K562 (cell line): ENCODE results near the gene ACRBP. TPM values are rescaled to one million over a fixed set of nuclear protein-coding genes. Genes with fewer than 3 reads are reported as not detected.
A peak's percentile ranks its signal among the peaks of the same experiment; 100 is the strongest.

Experiments
- ATAC-seq: fragments of 200-7000 bp; cut with Tn5 transposase; 3 replicates; pipeline ENCODE4 v1.9.1; 2020; ENCODE audit warnings: moderate library complexity
- BruUV-seq: library from RNA; stranded (reverse); fragments of 400-500 nt; replicated peaks from 2 replicates; lab custom pipeline; 2021; lab: Mats Ljungman, UMichigan
- CTCF ChIA-PET: fragments of 300-600 bp; formaldehyde crosslinking; extraction: SDS; loops from one replicate; lab custom pipeline; 2021; ENCODE audit warnings: low intra/inter-chr PET ratio; lab: Yijun Ruan, JAX
- POLR2A ChIA-PET: fragments of 300-600, 350-650 bp; sonication (Branson Sonifier 250); formaldehyde crosslinking; extraction: SDS; loops from one replicate; lab custom pipeline; 2021; ENCODE audit warnings: antibody characterized with exemption, inconsistent platforms; lab: Yijun Ruan, JAX
- DNase-seq, 4 experiments: peaks; one replicate each; pipeline versions ENCODE4 v3.0.0 to v3.0.0-alpha.2; 2011 to 2018; ENCODE audit warnings: low spot score in 3 of 4, mixed read lengths in 3 of 4; ENCODE audit errors: extremely low read depth in 1 of 4
- FAIRE-seq: peaks from 2 replicates; lab custom pipeline; 2011; peaks lifted over from hg19 to GRCh38; lab: Jason Lieb, UNC
- H2AFZ ChIP-seq: 2 replicates; pipeline ENCODE4 v1.6.0; 2011; ENCODE audit warnings: low read depth, low read length, control low read depth, inconsistent platforms
- H3K27ac ChIP-seq: fragments of 200-600 bp; 3 replicates; pipeline ENCODE4 v1.8.0; 2011; ENCODE audit warnings: low read depth, mild to moderate bottlenecking, control low read depth, inconsistent platforms, low read length, moderate library complexity, mixed read lengths; ENCODE audit errors: extremely low read depth
- H3K27me3 ChIP-seq, 2 experiments: fragments of 300-600 bp in 1 of 2; 2 replicates in 1 of 2; 3 replicates in 1 of 2; pipeline versions ENCODE4 v1.6.0 to v1.8.0; 2011; ENCODE audit warnings: inconsistent platforms in 2 of 2, low read length in 2 of 2, mild to moderate bottlenecking in 1 of 2, mixed read lengths in 1 of 2, moderate library complexity in 1 of 2; ENCODE audit not compliant: control insufficient read depth in 2 of 2, insufficient read depth in 2 of 2
- H3K36me3 ChIP-seq: fragments of 300-600 bp; 3 replicates; pipeline ENCODE4 v1.8.0; 2011; ENCODE audit warnings: mild to moderate bottlenecking, low read length, inconsistent platforms; ENCODE audit not compliant: control insufficient read depth, insufficient read depth
- H3K4me1 ChIP-seq, 2 experiments: fragments of 200-600 bp in 1 of 2; replicated peaks in 1 of 2; 2 replicates in 1 of 2; 3 replicates in 1 of 2; pipeline versions ENCODE4 v1.5.1 to v1.8.0; 2011; ENCODE audit warnings: inconsistent platforms in 2 of 2, low read length in 2 of 2, mild to moderate bottlenecking in 1 of 2, mixed read lengths in 1 of 2, moderate library complexity in 1 of 2; ENCODE audit not compliant: control insufficient read depth in 2 of 2, insufficient read depth in 2 of 2
- H3K4me2 ChIP-seq: 2 replicates; pipeline ENCODE4 v1.6.1; 2011; ENCODE audit warnings: low read length, control low read depth, inconsistent platforms, mixed read lengths; ENCODE audit not compliant: insufficient read depth
- H3K4me3 ChIP-seq: fragments of 200-600 bp; sonication (generic), shearing (Covaris generic); 2 replicates; pipeline ENCODE4 v1.5.1; 2016; ENCODE audit warnings: control low read depth, inconsistent platforms
- H3K79me2 ChIP-seq: fragments of 200-600 bp; 3 replicates; pipeline ENCODE4 v1.8.0; 2011; ENCODE audit warnings: low read length, inconsistent platforms; ENCODE audit not compliant: control insufficient read depth, insufficient read depth
- H3K9ac ChIP-seq, 2 experiments: 2 replicates each; pipeline versions ENCODE4 v1.6.0 to v1.6.1; 2011; ENCODE audit warnings: low read depth in 2 of 2, low read length in 2 of 2, control low read depth in 1 of 2, inconsistent platforms in 1 of 2, mild to moderate bottlenecking in 1 of 2, mixed read lengths in 1 of 2; ENCODE audit not compliant: insufficient read depth in 1 of 2
- H3K9me1 ChIP-seq: one replicate; pipeline ENCODE4 v1.6.0; 2011; ENCODE audit warnings: inconsistent platforms, mild to moderate bottlenecking, low read length, moderate library complexity; ENCODE audit not compliant: control insufficient read depth, insufficient read depth
- H3K9me3 ChIP-seq: replicated peaks from 2 replicates; pipeline ENCODE4 v1.5.1; 2011; ENCODE audit warnings: low read depth, low read length, inconsistent platforms; ENCODE audit not compliant: control insufficient read depth, insufficient read depth
- H4K20me1 ChIP-seq: replicated peaks from 2 replicates; pipeline ENCODE4 v1.6.1; 2011; ENCODE audit warnings: low read length, inconsistent platforms, mixed read lengths; ENCODE audit not compliant: control insufficient read depth, insufficient read depth
- C11orf30 ChIP-seq: fragments of 450-650 bp; IDR thresholded peaks from 2 replicates; pipeline ENCODE4 v1.6.1; 2016; ENCODE audit warnings: low read depth, mild to moderate bottlenecking
- CEBPB ChIP-seq: fragments of 450-650 bp; IDR thresholded peaks from 2 replicates; pipeline ENCODE4 v1.6.1; 2016; ENCODE audit warnings: missing genetic modification characterization, missing compliant biosample characterization
- DMBX1 ChIP-seq: fragments of 250-450 bp; sonication (Bioruptor Pico); IDR thresholded peaks from 2 replicates; pipeline ENCODE4 v1.8.0; 2022; ENCODE audit warnings: inconsistent platforms, mild to moderate bottlenecking, moderate library complexity, borderline replicate concordance
- FOXK2 ChIP-seq, 2 experiments: fragments of 450-650 bp; IDR thresholded peaks in 1 of 2; conservative IDR thresholded peaks in 1 of 2; 2 replicates each; pipeline ENCODE4 v1.6.1; 2016; ENCODE audit warnings: low read depth in 2 of 2, mild to moderate bottlenecking in 1 of 2
- FUS ChIP-seq: fragments of 200-400 bp; formaldehyde crosslinking; optimal IDR thresholded peaks from 2 replicates; pipeline ENCODE3; 2017; ENCODE audit warnings: low read depth, low read length
- ILK ChIP-seq: fragments of 450-650 bp; IDR thresholded peaks from 2 replicates; pipeline ENCODE4 v1.6.1; 2016; ENCODE audit warnings: missing genetic modification characterization, low read depth, mild to moderate bottlenecking, missing compliant biosample characterization, moderate library complexity, borderline replicate concordance
- NRF1 ChIP-seq, 2 experiments: fragments of 450-650 bp; IDR thresholded peaks in 1 of 2; conservative IDR thresholded peaks in 1 of 2; 2 replicates each; pipeline ENCODE4 v1.6.1; 2014; ENCODE audit warnings: mild to moderate bottlenecking in 2 of 2
- PHF8 ChIP-seq: fragments of 200-600 bp; sonication (generic); IDR thresholded peaks from 2 replicates; pipeline ENCODE4 v1.6.1; 2012; ENCODE audit warnings: mixed run types, mild to moderate bottlenecking, inconsistent platforms, low read length, moderate library complexity, borderline replicate concordance
- RBFOX2 ChIP-seq: fragments of 200-400 bp; formaldehyde crosslinking; IDR thresholded peaks from 2 replicates; pipeline ENCODE4 v1.6.1; 2017; ENCODE audit warnings: low read depth, mild to moderate bottlenecking, low read length, moderate library complexity
- SREBF2 ChIP-seq: sonication (generic); formaldehyde crosslinking; IDR thresholded peaks from 2 replicates; pipeline ENCODE4 v1.4.0; 2020; ENCODE audit warnings: mild to moderate bottlenecking, missing genetic modification reagents
- XRCC4 ChIP-seq: IDR thresholded peaks from one replicate; pipeline ENCODE4 v1.6.1; 2011; ENCODE audit not compliant: insufficient read depth, insufficient read length; ENCODE audit errors: extremely low read depth
- ZEB2 ChIP-seq: fragments of 450-650 bp; IDR thresholded peaks from 2 replicates; pipeline ENCODE4 v1.6.1; 2016
- ZNF212 ChIP-seq: fragments of 450-650 bp; formaldehyde crosslinking; IDR thresholded peaks from 2 replicates; pipeline ENCODE4 v1.4.0; 2020; ENCODE audit warnings: mild to moderate bottlenecking
- ZNF316 ChIP-seq: fragments of 450-650 bp; IDR thresholded peaks from 2 replicates; pipeline ENCODE4 v1.6.1; 2016
- WGBS: fragments of 100-300 bp; shearing (Covaris generic); methylation state at CpG from one replicate; pipeline ENCODE4 v1.1.6; 2016; ENCODE audit warnings: low coverage, mixed read lengths; ENCODE audit not compliant: insufficient coverage; ENCODE audit errors: missing lambda C conversion rate; 5-methylcytosine and 5-hydroxymethylcytosine counted together
- in situ Hi-C: fragments of 300-500 bp; cut with MboI; formaldehyde crosslinking; loops from 4 replicates; pipeline ENCODE4 v1.15.0; 2018; ENCODE audit warnings: inconsistent platforms, mixed read lengths
- intact Hi-C: fragments of 100-400 bp; cut with micrococcal nuclease; formaldehyde crosslinking; loops from 2 replicates; pipeline ENCODE4 v1.14.2; 2022
- polyA plus RNA-seq, 8 experiments: library from polyadenylated mRNA; depleted of rRNA in 4 of 8; stranded (reverse) in 5 of 8; unstranded in 3 of 8; fragments of >200 nt; fragmentation: Nextera tagmentation in 2 of 8; fragmentation: Illumina TruSeq in 1 of 8; extraction: Ambion mirVana in 2 of 8; extraction: Trizol in 1 of 8; gene quantifications; 2 replicates each; pipeline versions ENCODE4 v1.2.1 to v1.2.3, GENCODE V29; 2011 to 2014; ENCODE audit warnings: inconsistent platforms in 1 of 8, missing spikeins in 1 of 8
- total RNA-seq, 7 experiments: library from RNA; depleted of rRNA in 6 of 7; stranded (reverse); fragments of >200 nt in 6 of 7; fragmentation: Illumina TruSeq in 2 of 7; extraction: Trizol in 2 of 7; gene quantifications; 2 replicates each; pipeline versions ENCODE4 v1.2.1 to v1.2.3, GENCODE V29; 2011 to 2021; ENCODE audit warnings: low replicate concordance in 1 of 7
- TF ChIP-seq, protein P1 (sequence below): fragments of 250-450 bp; sonication (Bioruptor Pico); IDR thresholded peaks from 2 replicates; pipeline ENCODE4 v1.8.0; 2021; ENCODE audit warnings: mild to moderate bottlenecking, moderate library complexity
- TF ChIP-seq, protein P2 (sequence below), 2 experiments: fragments of 250-450 bp in 1 of 2; fragments of 450-650 bp in 1 of 2; sonication (Bioruptor Pico) in 1 of 2; IDR thresholded peaks; 2 replicates each; pipeline versions ENCODE4 v1.6.1 to v1.8.0; 2016 to 2021; ENCODE audit warnings: mild to moderate bottlenecking in 2 of 2, moderate library complexity in 2 of 2, missing compliant biosample characterization in 1 of 2, missing genetic modification characterization in 1 of 2

The ACRBP gene
- total and polyA plus RNA-seq, 9 of the 15 experiments (the other 6 are each of a cell fraction or from before 2014, with no cell fraction given): 3.1 to 31.8 (median 8.4) TPM

DNA sequence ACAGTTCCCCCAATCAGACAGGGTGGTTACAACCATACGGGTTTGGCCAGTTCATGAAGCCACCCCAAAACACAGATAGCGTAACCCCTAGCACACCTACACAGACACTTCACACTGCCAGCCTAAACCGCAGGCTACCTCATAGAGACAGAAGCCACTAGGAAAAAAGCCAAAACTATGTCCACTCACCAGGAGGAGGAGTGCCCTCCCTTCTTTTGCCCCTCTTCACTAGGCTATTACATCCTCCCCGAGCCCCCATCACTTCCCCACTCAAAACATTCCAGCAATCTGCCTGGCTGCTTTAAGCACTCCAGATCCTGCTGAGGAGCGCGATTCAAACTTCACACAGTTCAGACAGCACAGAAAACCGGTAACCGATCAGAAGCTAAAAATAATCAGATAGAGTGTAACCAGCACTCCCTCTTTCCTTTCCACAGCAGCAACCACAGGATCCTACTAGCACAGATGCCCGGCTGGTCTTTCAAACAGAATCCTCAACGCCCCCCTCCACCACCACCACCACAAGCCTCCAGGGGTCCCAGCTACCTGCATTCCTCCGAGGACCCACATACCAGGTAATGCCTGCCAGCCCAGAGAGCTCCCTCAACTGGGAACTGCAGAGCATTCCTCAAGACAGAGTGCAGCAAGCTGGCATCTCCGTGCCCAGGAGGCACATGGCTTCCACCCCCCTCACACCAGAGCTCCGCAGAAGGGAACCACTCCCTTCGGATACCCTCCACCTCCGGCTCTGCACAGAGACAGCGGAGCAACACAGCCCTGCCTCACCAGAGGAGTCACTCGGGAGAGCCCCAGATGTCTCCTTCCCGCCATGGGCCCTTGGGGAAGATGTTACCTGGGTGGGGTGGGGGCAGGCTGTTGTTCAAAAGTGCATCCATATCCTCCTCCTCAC is 41.6 kb downstream of the ACRBP start (continued):
- TF ChIP-seq ZNF212 (CRISPR knock-in tag): no peak
- TF ChIP-seq, protein P1, sequence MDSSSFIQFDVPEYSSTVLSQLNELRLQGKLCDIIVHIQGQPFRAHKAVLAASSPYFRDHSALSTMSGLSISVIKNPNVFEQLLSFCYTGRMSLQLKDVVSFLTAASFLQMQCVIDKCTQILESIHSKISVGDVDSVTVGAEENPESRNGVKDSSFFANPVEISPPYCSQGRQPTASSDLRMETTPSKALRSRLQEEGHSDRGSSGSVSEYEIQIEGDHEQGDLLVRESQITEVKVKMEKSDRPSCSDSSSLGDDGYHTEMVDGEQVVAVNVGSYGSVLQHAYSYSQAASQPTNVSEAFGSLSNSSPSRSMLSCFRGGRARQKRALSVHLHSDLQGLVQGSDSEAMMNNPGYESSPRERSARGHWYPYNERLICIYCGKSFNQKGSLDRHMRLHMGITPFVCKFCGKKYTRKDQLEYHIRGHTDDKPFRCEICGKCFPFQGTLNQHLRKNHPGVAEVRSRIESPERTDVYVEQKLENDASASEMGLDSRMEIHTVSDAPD (CRISPR knock-in tag): no peak
- TF ChIP-seq CEBPB (tag): no peak

DNA sequence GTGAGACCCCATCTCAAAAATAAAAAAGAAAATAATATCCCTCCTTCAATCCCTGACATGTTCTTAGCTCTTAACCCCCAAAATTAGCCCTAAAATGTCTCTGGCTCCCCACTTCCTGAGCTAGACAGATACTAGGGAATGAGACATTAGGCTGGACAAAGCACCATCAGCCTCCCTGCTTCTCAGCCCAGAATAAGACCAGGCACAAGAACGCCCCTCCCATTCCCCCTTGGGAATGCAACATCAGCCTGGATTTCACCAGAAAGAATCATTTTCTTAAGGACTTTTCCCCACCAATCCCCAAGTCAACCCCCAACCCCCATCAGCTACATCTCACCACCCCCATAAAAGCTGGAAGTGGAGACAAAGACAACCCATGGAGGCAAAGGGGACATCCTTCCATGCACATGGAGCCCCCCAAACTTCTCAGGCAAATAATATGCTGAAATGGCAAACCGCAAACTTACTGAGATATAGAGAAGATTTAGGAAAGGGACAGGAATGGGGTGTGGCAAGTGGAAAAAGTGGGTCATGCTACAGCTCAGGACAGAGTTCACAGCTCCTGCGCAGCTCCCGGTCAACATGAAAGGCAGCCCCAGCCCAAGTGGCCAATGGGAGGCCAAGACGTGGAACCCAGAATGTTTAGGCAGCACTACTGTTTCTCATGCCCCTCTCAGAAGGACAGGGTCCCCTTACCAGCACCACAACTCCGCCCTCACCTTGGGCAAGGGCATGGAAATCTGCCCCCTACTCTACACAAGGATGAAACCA is 42.8 kb downstream of the ACRBP start:
- H3K36me3 ChIP-seq: peaks cover 67% of the 10 kb centered on the region
- FAIRE-seq: no peak
- no peaks in the 10 kb centered on the region for H3K9me1 ChIP-seq
- DNase-seq: peak in 1 of 4 experiments; percentile 14
- peak overlapping the region; percentile 78 for H3K4me2 ChIP-seq
- TF ChIP-seq FUS (no peak), RBFOX2 (no peak), DMBX1 (CRISPR knock-in tag) (no peak), C11orf30 (peak; percentile 17; the same call in 1 of the 2 replicates), ILK (tag) (no peak), ZNF316 (0 out of 2 replicates have a peak, but pooled peaks have one; percentile 21), PHF8 (no peak), ZEB2 (no peak), FOXK2 (conservative IDR thresholded peaks at IDR 0.05 in 1 of 2, IDR thresholded peaks at IDR 0.05 in 1 of 2; ENCODE audit: low read depth in 2 of 2) (0 out of 4 replicates have a peak, but pooled peaks of 1 of the 2 experiments have one; percentile 15), NRF1 (conservative IDR thresholded peaks at IDR 0.05 in 1 of 2, IDR thresholded peaks at IDR 0.05 in 1 of 2) (peak; percentile 67 to 78), SREBF2 (CRISPR knock-in tag) (no peak), XRCC4 (no peak)
- TF ChIP-seq, protein P2, sequence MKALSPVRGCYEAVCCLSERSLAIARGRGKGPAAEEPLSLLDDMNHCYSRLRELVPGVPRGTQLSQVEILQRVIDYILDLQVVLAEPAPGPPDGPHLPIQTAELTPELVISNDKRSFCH (CRISPR knock-in tag; IDR thresholded peaks at IDR 0.05): no peak
- TF ChIP-seq, protein P2 (tag; IDR thresholded peaks at IDR 0.05): no peak
- WGBS: 39% methylated on average over 6 of the region's 6 CpGs
- peak overlapping the region; percentile 87 for H3K4me3 ChIP-seq
- no peak overlapping the region for H2AFZ ChIP-seq
- peak overlapping the region; percentile 57; the same call in 1 of the 3 replicates for H3K27ac ChIP-seq
- ATAC-seq: no peak
- in situ Hi-C loops: no loop called here
- ChIA-PET POLR2A (interaction anchor here (0.7 to 1.4 kb wide), 6 partner anchors 8 to 44 kb away, joined by 3 to 4 read pairs (median 4); no protein-coding TSS in a partner anchor), CTCF (no interaction called here)
- intact Hi-C loops: loop anchor here (1.0 kb wide), 1 partner anchor 9 kb away; no protein-coding TSS in a partner anchor
- no TSS peak for BruUV-seq
- peaks cover 77% of the 10 kb centered on the region for H3K79me2 ChIP-seq
- H4K20me1 ChIP-seq: peaks cover 30% of the 10 kb centered on the region
- peaks cover 23 to 34% of the 10 kb centered on the region in 2 experiments; a peak in 4 of 5 replicates for H3K4me1 ChIP-seq
- peak overlapping the region; percentile 70 to 80 for H3K9ac ChIP-seq
- H3K9me3 ChIP-seq: no peaks in the 10 kb centered on the region
- H3K27me3 ChIP-seq: no peaks in the 10 kb centered on the region
